Spleen (tissue), 7 donors: ENCODE data around the gene CACNA1H.

Source experiments
- POLR2A ChIP-seq, 3 donors: fragments of 450-650 bp; IDR thresholded peaks; one replicate each; pipeline ENCODE4 v1.5.1; 2017; ENCODE audit warnings: antibody characterized with exemption in 3 of 3, mild to moderate bottlenecking in 1 of 3
- POLR2AphosphoS5 ChIP-seq, 3 donors: sonication (generic); formaldehyde crosslinking; IDR thresholded peaks; one replicate each; pipeline ENCODE4 v1.5.1; 2017; ENCODE audit warnings: antibody characterized with exemption in 3 of 3
- TF ChIP-seq, protein P1 (sequence below), 11 experiments: fragments of 200-600 bp in 7 of 11; fragments of 450-650 bp in 4 of 11; sonication (generic) in 4 of 11; IDR thresholded peaks in 8 of 11; conservative IDR thresholded peaks in 3 of 11; 1 replicate in 7 of 11; 2 replicates in 4 of 11; pipeline versions ENCODE4 v1.4.0 to v1.8.0; 2016 to 2021; ENCODE audit warnings: antibody characterized with exemption in 11 of 11, inconsistent platforms in 4 of 11, mild to moderate bottlenecking in 1 of 11
- donor health status: DM: no; HTN: no; CAD: no; lungs with moderate emphysema.
- donor health status: DM: no; HTN: no; CAD: no.
- donor health status: DM: no; HTN: no; CAD: no.

DNA sequence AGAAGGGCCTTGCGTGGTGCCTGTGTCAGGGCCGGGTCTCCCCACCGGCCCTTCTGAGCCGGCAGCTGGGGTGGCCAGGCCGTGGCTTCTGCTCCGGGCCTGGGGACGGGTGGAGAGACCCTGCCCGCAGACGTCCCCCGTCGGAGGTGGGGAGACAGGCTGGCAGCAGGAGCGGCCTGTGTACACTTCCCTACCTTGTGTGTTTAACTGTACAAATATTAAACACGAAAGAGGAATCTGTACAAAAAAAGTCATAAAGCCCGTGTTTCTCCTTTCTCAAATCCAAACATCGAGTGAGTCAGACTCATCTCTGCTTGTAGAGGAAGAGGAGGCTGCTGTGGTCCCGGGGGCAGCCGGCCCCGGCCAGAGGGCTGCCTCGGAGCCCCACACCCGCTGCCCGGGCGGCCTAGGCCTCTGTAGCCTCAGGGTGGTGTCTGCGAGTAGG, 2.0 kb downstream of the CACNA1H start:
- TF ChIP-seq, protein P1, sequence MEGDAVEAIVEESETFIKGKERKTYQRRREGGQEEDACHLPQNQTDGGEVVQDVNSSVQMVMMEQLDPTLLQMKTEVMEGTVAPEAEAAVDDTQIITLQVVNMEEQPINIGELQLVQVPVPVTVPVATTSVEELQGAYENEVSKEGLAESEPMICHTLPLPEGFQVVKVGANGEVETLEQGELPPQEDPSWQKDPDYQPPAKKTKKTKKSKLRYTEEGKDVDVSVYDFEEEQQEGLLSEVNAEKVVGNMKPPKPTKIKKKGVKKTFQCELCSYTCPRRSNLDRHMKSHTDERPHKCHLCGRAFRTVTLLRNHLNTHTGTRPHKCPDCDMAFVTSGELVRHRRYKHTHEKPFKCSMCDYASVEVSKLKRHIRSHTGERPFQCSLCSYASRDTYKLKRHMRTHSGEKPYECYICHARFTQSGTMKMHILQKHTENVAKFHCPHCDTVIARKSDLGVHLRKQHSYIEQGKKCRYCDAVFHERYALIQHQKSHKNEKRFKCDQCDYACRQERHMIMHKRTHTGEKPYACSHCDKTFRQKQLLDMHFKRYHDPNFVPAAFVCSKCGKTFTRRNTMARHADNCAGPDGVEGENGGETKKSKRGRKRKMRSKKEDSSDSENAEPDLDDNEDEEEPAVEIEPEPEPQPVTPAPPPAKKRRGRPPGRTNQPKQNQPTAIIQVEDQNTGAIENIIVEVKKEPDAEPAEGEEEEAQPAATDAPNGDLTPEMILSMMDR (IDR thresholded peaks at IDR 0.05 in 8 of 11, conservative IDR thresholded peaks at IDR 0.05 in 3 of 11), result no peak
- no peak for TF ChIP-seq POLR2A (IDR thresholded peaks at IDR 0.05)
- TF ChIP-seq POLR2AphosphoS5 (IDR thresholded peaks at IDR 0.05), result no peak
